ACC112 (cell line): ENCODE data around the gene TMX4.

Source experiments
- H2AFZ ChIP-seq: fragments of 200-600 bp; sonication (generic); one replicate; pipeline ENCODE4 v1.6.0; 2017; ENCODE audit warnings: antibody characterized with exemption, low read length; ENCODE audit not compliant: unreplicated experiment
- H3K27ac ChIP-seq: fragments of 200-600 bp; sonication (generic); 2 replicates; pipeline ENCODE4 v1.5.1; 2014; ENCODE audit warnings: low read depth, mild to moderate bottlenecking, antibody characterized with exemption, low read length, moderate library complexity
- H3K27me3 ChIP-seq: fragments of 200-600 bp; sonication (generic); 2 replicates; pipeline ENCODE4 v1.6.1; 2014; ENCODE audit warnings: mild to moderate bottlenecking, antibody characterized with exemption, low read length, moderate library complexity, mixed read lengths; ENCODE audit not compliant: insufficient read depth
- H3K36me3 ChIP-seq: fragments of 200-600 bp; sonication (generic); 2 replicates; pipeline ENCODE4 v1.6.1; 2016; ENCODE audit warnings: mild to moderate bottlenecking, antibody characterized with exemption, low read length, moderate library complexity, mixed read lengths; ENCODE audit not compliant: insufficient read depth
- H3K4me1 ChIP-seq: fragments of 200-600 bp; sonication (generic); one replicate; pipeline ENCODE4 v1.6.1; 2016; ENCODE audit warnings: low read length, mixed read lengths; ENCODE audit not compliant: insufficient read depth, unreplicated experiment, control insufficient read depth
- H3K4me3 ChIP-seq: fragments of 200-600 bp; sonication (generic); 2 replicates; pipeline ENCODE4 v1.5.1; 2014; ENCODE audit warnings: mild to moderate bottlenecking, low read depth, low read length
- H3K79me2 ChIP-seq: fragments of 200-600 bp; sonication (generic); one replicate; pipeline ENCODE4 v1.6.0; 2016; ENCODE audit warnings: low read length; ENCODE audit not compliant: control insufficient read depth, unreplicated experiment, insufficient read depth

Gene TMX4

GRCh38 chr20:7993703-7994102, 25.9 kb downstream of the TMX4 start:
- no peak overlapping the region for H2AFZ ChIP-seq
- H3K4me3 ChIP-seq: no peak overlapping the region
- no peaks in the 10 kb centered on the region for H3K4me1 ChIP-seq
- peaks cover 56% of the 10 kb centered on the region for H3K36me3 ChIP-seq
- no peaks in the 10 kb centered on the region for H3K27me3 ChIP-seq
- no peaks in the 10 kb centered on the region for H3K79me2 ChIP-seq
- H3K27ac ChIP-seq: no peak overlapping the region

DNA sequence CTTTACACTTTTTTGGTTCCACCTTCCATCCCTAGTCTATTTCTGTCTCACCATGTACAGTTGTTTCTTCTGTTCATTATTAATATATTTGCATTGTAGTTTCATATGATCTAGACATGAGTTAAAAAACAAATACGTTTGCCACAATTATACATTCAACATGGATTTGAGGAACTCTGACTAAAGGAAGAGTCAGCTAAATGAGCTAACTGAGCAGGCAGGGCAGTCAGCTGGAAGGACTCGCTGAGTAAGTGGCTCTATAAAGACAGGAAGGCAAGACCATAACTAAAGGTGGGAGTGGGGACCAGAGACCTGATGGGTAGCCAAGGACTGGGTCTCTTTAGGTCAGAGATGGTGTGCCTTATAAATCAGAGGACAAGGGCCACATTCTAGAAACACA, 26.3 kb downstream of the TMX4 start:
- Histone ChIP-seq H3K4me3 (no peak overlapping the region), H3K27ac (no peak overlapping the region), H3K4me1 (no peaks in the 10 kb centered on the region), H3K79me2 (no peaks in the 10 kb centered on the region), H3K36me3 (peaks cover 51% of the 10 kb centered on the region), H3K27me3 (no peaks in the 10 kb centered on the region), H2AFZ (no peak overlapping the region)

DNA sequence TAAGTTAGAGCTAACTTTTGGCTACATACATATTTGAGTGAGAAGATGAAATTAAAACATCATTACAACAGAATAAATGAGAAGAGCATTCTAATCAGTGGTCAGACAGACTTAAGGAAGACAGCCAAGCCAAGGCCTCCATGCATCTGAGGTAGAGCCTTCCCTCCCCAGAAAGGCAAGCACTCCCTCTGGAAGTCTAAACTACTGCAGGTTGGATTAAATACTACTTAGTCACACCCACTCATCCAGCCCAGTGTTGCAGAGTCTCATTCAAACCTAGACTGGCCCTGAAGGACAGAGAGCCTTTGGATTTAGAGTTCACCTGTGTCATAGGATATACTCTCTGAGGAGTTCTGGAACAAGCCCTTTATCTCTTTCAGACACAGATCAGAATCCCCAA, 29.2 kb downstream of the TMX4 start:
- no peak overlapping the region for H3K4me3 ChIP-seq
- H3K27me3 ChIP-seq: no peaks in the 10 kb centered on the region
- H3K79me2 ChIP-seq: no peaks in the 10 kb centered on the region
- H3K27ac ChIP-seq: no peak overlapping the region
- peaks cover 26% of the 10 kb centered on the region for H3K36me3 ChIP-seq
- no peak overlapping the region for H2AFZ ChIP-seq
- H3K4me1 ChIP-seq: no peaks in the 10 kb centered on the region

DNA sequence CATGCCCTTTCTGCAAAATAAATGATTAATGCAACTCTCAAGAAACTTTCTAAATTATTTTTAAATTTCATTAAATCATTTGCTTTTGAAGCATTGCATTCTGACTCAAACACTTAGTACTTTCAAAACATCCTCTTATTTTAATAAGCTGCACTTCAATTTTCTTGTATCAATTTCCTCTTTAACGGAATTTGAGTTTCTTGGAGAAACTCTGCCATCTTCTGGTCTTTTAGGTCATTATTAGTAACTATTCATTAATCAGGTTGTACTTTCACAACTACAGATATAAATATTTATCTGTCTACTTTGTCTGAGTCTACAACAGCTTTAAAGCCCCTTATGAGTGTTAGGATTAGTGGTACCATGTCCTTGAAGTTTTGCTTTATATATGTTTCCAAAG, 30.2 kb downstream of the TMX4 start:
- H3K27ac ChIP-seq: no peak overlapping the region
- no peaks in the 10 kb centered on the region for H3K4me1 ChIP-seq
- H2AFZ ChIP-seq: no peak overlapping the region
- no peaks in the 10 kb centered on the region for H3K79me2 ChIP-seq
- no peaks in the 10 kb centered on the region for H3K27me3 ChIP-seq
- no peak overlapping the region for H3K4me3 ChIP-seq
- peaks cover 15% of the 10 kb centered on the region for H3K36me3 ChIP-seq

- Histone ChIP-seq H3K27me3 (no peaks in the 10 kb centered on the region), H3K36me3 (no peaks in the 10 kb centered on the region)
These were observed 33.6 kb downstream of the TMX4 start for GRCh38 chr20:7985916-7986315.

GRCh38 chr20:7984192-7984591, 35.4 kb downstream of the TMX4 start:
- H3K4me3 ChIP-seq: no peak overlapping the region
- H2AFZ ChIP-seq: no peak overlapping the region
- H3K36me3 ChIP-seq: no peaks in the 10 kb centered on the region
- no peak overlapping the region for H3K27ac ChIP-seq
- H3K4me1 ChIP-seq: peaks cover 4% of the 10 kb centered on the region
- no peaks in the 10 kb centered on the region for H3K79me2 ChIP-seq
- no peaks in the 10 kb centered on the region for H3K27me3 ChIP-seq

More at GRCh38 chr20:7985916-7986315, 33.6 kb downstream of the TMX4 start:
- no peak overlapping the region for H2AFZ ChIP-seq
- H3K27ac ChIP-seq: no peak overlapping the region
- no peak overlapping the region for H3K4me3 ChIP-seq
- no peaks in the 10 kb centered on the region for H3K79me2 ChIP-seq
- H3K4me1 ChIP-seq: no peaks in the 10 kb centered on the region

DNA sequence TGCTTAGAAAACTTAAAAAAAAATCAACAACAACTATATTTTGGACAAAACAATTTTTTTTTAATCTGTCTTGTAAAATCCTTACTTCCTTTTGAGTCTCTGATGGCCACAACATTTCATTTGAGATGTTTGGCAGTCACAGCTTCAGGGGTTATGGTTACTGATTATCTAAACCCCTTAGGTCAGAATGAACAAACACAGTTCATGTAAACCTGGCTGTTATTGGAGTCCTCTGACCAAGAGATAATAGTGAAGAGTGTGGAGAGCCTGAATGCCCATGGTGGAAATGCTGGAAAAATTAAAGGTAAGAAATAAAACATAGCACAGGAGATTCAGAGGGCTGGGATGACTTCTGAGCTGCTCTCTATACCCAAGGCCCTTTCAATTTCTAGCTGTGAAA, 38.2 kb downstream of the TMX4 start:
- Histone ChIP-seq H3K4me1 (peaks cover 4% of the 10 kb centered on the region), H2AFZ (no peak overlapping the region), H3K79me2 (no peaks in the 10 kb centered on the region), H3K27ac (no peak overlapping the region), H3K4me3 (no peak overlapping the region), H3K27me3 (no peaks in the 10 kb centered on the region), H3K36me3 (no peaks in the 10 kb centered on the region)

DNA sequence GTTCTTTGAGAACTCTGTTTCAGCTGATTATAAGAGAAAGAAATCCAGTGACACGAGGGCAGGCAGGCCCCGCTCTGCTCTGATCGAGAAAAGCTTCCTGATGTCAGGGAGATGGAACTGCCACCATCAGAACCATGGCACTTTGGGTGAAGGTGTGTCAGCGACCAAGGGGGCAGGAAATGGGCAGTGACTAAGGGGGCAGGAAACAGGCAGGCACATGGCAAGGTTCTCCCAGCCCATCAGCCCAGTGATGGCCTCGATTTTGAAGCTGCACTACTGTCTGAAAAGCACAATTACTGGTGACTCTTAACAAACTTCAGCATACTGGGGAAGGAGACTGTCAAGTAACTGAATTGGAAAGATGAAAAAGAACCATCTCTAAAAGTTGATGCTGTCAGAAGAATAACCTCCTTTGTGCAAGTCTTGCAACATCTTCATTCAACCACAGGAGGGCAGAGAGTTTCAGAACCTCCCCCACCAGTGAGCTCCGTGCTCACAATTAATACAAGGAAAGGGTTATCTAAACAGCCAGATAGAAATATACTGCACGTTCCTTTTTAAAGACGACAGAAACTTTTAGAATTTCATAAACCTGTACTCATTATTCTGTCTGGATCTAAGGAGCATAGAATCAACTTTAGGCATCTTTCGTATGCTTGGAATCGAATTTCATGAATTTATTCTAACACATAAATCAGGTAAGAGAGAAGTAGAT, 39.1 kb downstream of the TMX4 start:
- H2AFZ ChIP-seq: no peak overlapping the region
- peaks cover 4% of the 10 kb centered on the region for H3K4me1 ChIP-seq
- H3K79me2 ChIP-seq: no peaks in the 10 kb centered on the region
- no peak overlapping the region for H3K27ac ChIP-seq
- no peaks in the 10 kb centered on the region for H3K27me3 ChIP-seq
- H3K4me3 ChIP-seq: no peak overlapping the region
- H3K36me3 ChIP-seq: no peaks in the 10 kb centered on the region

DNA sequence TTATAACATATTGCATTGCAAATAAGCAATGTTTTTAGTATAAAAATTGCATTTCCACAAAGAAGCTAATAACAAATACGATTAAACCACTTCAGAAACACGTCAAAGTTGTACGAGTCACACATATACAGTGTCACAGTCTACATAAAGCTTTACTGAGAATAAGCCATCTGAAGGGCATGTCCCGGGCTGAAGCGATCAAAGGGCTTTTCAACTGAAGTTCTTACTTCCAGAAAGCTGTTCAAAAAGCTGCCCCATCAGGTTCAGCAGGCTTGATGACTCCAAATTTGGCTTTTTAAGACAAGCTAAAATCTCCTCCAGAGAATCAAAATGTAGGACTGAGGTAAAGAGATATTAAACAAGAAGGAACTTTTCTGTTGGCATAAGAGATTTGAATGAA, 41.9 kb downstream of the TMX4 start:
- H3K4me3 ChIP-seq: no peak overlapping the region
- no peak overlapping the region for H2AFZ ChIP-seq
- peaks cover 4% of the 10 kb centered on the region for H3K4me1 ChIP-seq
- H3K27ac ChIP-seq: no peak overlapping the region
- no peaks in the 10 kb centered on the region for H3K79me2 ChIP-seq
- H3K36me3 ChIP-seq: no peaks in the 10 kb centered on the region
- H3K27me3 ChIP-seq: no peaks in the 10 kb centered on the region

GRCh38 chr20:7975851-7976414, 43.6 kb downstream of the TMX4 start:
- Histone ChIP-seq H2AFZ (no peak overlapping the region), H3K27me3 (no peaks in the 10 kb centered on the region; the same call in 1 of the 2 replicates), H3K27ac (no peak overlapping the region), H3K36me3 (no peaks in the 10 kb centered on the region), H3K79me2 (no peaks in the 10 kb centered on the region), H3K4me1 (peaks cover 4% of the 10 kb centered on the region), H3K4me3 (no peak overlapping the region)

GRCh38 chr20:7974785-7975435, 44.7 kb downstream of the TMX4 start:
- Histone ChIP-seq H3K4me3 (no peak overlapping the region), H3K36me3 (no peaks in the 10 kb centered on the region), H3K27ac (no peak overlapping the region), H2AFZ (no peak overlapping the region), H3K4me1 (no peaks in the 10 kb centered on the region), H3K79me2 (no peaks in the 10 kb centered on the region), H3K27me3 (no peaks in the 10 kb centered on the region; the same call in 1 of the 2 replicates)
